ENCODE results near the gene SLC4A11.
A peak's percentile ranks its signal among the peaks of the same experiment; 100 is the strongest.

The SLC4A11 gene

GRCh38 chr20:3250091-3250504, 11.1 kb upstream of the SLC4A11 start:
- no peak overlapping the region for H3K4me2 ChIP-seq (ENCODE audit: insufficient read depth, low read length, poor library complexity, severe bottlenecking)
- no CpG with 5 or more reads among the region's 10 CpGs for WGBS, 2 donors (ENCODE audit: extremely low coverage in 2 of 2, insufficient read length in 2 of 2, insufficient replicate concordance in 1 of 2)
- no peak overlapping the region for H2AFZ ChIP-seq (ENCODE audit: low read length)
- no peak overlapping the region for H3K18ac ChIP-seq (ENCODE audit: low read length)
- H3K4me1 ChIP-seq (ENCODE audit: control insufficient read depth in 2 of 2, insufficient read depth in 1 of 2, low read depth in 1 of 2, low read length in 2 of 2), result peaks cover 0 to 4% of the 10 kb centered on the region in 2 donors
- H3K79me1 ChIP-seq (ENCODE audit: low read depth, low read length), result no peaks in the 10 kb centered on the region
- peaks cover 4 to 28% of the 10 kb centered on the region in 2 donors for H3K36me3 ChIP-seq (replicated peaks in 1 of 2; ENCODE audit: control insufficient read depth in 2 of 2, insufficient read depth in 2 of 2, low read length in 2 of 2)
- H3K14ac ChIP-seq (ENCODE audit: low read length), result no peak overlapping the region
- no peak overlapping the region for H2BK15ac ChIP-seq (ENCODE audit: low read length)
- H3K4me3 ChIP-seq (ENCODE audit: low read length in 2 of 2), result no peak overlapping the region
- no peak overlapping the region for H4K8ac ChIP-seq (ENCODE audit: low read depth, low read length)
- no peak overlapping the region for H3K4ac ChIP-seq (ENCODE audit: low read length)
- no peak overlapping the region for H3K23ac ChIP-seq (ENCODE audit: low read depth, low read length, poor library complexity)
- H3K27ac ChIP-seq (replicated peaks; ENCODE audit: low read length), result no peak overlapping the region
- DNase-seq (ENCODE audit: low spot score), result peak; percentile 21
- H2BK12ac ChIP-seq (ENCODE audit: low read length), result no peak overlapping the region
- no peak overlapping the region for H2AK5ac ChIP-seq (ENCODE audit: low read depth, low read length)
- no peaks in the 10 kb centered on the region for H3K9me3 ChIP-seq (replicated peaks in 1 of 2; ENCODE audit: control insufficient read depth in 2 of 2, insufficient read depth in 1 of 2, low read depth in 1 of 2, low read length in 2 of 2)
- H4K91ac ChIP-seq (ENCODE audit: low read depth, low read length, poor library complexity), result no peak overlapping the region
- H3K27me3 ChIP-seq (ENCODE audit: control insufficient read depth in 3 of 3, insufficient read depth in 3 of 3, low read depth in 1 of 3, low read length in 3 of 3), result peaks cover 4 to 29% (median 22%) of the 10 kb centered on the region in 3 experiments
- H3K9ac ChIP-seq (ENCODE audit: low read depth, low read length, poor library complexity), result no peak overlapping the region
- H2BK120ac ChIP-seq (ENCODE audit: low read depth, low read length), result no peak overlapping the region
- no peak overlapping the region for H2BK5ac ChIP-seq (ENCODE audit: low read length)

- Histone ChIP-seq H3K4ac (ENCODE audit: low read length) (no peak overlapping the region), H3K14ac (ENCODE audit: low read length) (peak overlapping the region; percentile 9), H2AK5ac (ENCODE audit: low read depth, low read length) (peak overlapping the region; percentile 46), H3K4me3 (ENCODE audit: low read length in 2 of 2) (peak overlapping the region in 1 of 2 donors; percentile 2), H3K23ac (ENCODE audit: low read depth, low read length, poor library complexity) (peak overlapping the region; percentile 2), H3K27ac (replicated peaks; ENCODE audit: low read length) (no peak overlapping the region), H3K4me2 (ENCODE audit: insufficient read depth, low read length, poor library complexity, severe bottlenecking) (peak overlapping the region; percentile 49), H3K9me3 (replicated peaks in 1 of 2; ENCODE audit: control insufficient read depth in 2 of 2, insufficient read depth in 1 of 2, low read depth in 1 of 2, low read length in 2 of 2) (no peaks in the 10 kb centered on the region), H3K4me1 (ENCODE audit: control insufficient read depth in 2 of 2, insufficient read depth in 1 of 2, low read depth in 1 of 2, low read length in 2 of 2) (peaks cover 0 to 4% of the 10 kb centered on the region in 2 donors), H3K18ac (ENCODE audit: low read length) (peak overlapping the region; percentile 85), H2BK120ac (ENCODE audit: low read depth, low read length) (no peak overlapping the region), H3K36me3 (replicated peaks in 1 of 2; ENCODE audit: control insufficient read depth in 2 of 2, insufficient read depth in 2 of 2, low read length in 2 of 2) (peaks cover 4 to 18% of the 10 kb centered on the region in 2 donors), H2BK15ac (ENCODE audit: low read length) (no peak overlapping the region), H3K27me3 (ENCODE audit: control insufficient read depth in 3 of 3, insufficient read depth in 3 of 3, low read depth in 1 of 3, low read length in 3 of 3) (peaks cover 4 to 32% (median 29%) of the 10 kb centered on the region in 3 experiments), H2BK5ac (ENCODE audit: low read length) (no peak overlapping the region), H2BK12ac (ENCODE audit: low read length) (no peak overlapping the region), H4K8ac (ENCODE audit: low read depth, low read length) (no peak overlapping the region), H3K79me1 (ENCODE audit: low read depth, low read length) (no peaks in the 10 kb centered on the region), H3K9ac (ENCODE audit: low read depth, low read length, poor library complexity) (peak overlapping the region; percentile 64), H2AFZ (ENCODE audit: low read length) (peak overlapping the region; percentile 24), H4K91ac (ENCODE audit: low read depth, low read length, poor library complexity) (no peak overlapping the region)
- DNase-seq (ENCODE audit: low spot score), result no peak
- no CpG with 5 or more reads among the region's 18 CpGs for WGBS, 2 donors (ENCODE audit: extremely low coverage in 2 of 2, insufficient read length in 2 of 2, insufficient replicate concordance in 1 of 2)
Measured at GRCh38 chr20:3248993-3249347, 10.0 kb upstream of the SLC4A11 start.

- no peak overlapping the region for H2BK5ac ChIP-seq (ENCODE audit: low read length)
- no peak overlapping the region for H4K8ac ChIP-seq (ENCODE audit: low read depth, low read length)
- peak overlapping the region; percentile 24 for H2AFZ ChIP-seq (ENCODE audit: low read length)
- no peak overlapping the region for H2BK12ac ChIP-seq (ENCODE audit: low read length)
- H3K14ac ChIP-seq (ENCODE audit: low read length), result peak overlapping the region; percentile 9
- H2BK120ac ChIP-seq (ENCODE audit: low read depth, low read length), result no peak overlapping the region
- peaks cover 0 to 4% of the 10 kb centered on the region in 2 donors for H3K4me1 ChIP-seq (ENCODE audit: control insufficient read depth in 2 of 2, insufficient read depth in 1 of 2, low read depth in 1 of 2, low read length in 2 of 2)
- H3K9ac ChIP-seq (ENCODE audit: low read depth, low read length, poor library complexity), result peak overlapping the region; percentile 64
- H3K4ac ChIP-seq (ENCODE audit: low read length), result no peak overlapping the region
- peak; percentile 15 for DNase-seq (ENCODE audit: low spot score)
- H2BK15ac ChIP-seq (ENCODE audit: low read length), result no peak overlapping the region
- peaks cover 4 to 36% (median 29%) of the 10 kb centered on the region in 3 experiments for H3K27me3 ChIP-seq (ENCODE audit: control insufficient read depth in 3 of 3, insufficient read depth in 3 of 3, low read depth in 1 of 3, low read length in 3 of 3)
- H3K79me1 ChIP-seq (ENCODE audit: low read depth, low read length), result no peaks in the 10 kb centered on the region
- no CpG with 5 or more reads among the region's 53 CpGs for WGBS, 2 donors (ENCODE audit: extremely low coverage in 2 of 2, insufficient read length in 2 of 2, insufficient replicate concordance in 1 of 2)
- no peak overlapping the region for H3K27ac ChIP-seq (replicated peaks; ENCODE audit: low read length)
- H3K4me3 ChIP-seq (ENCODE audit: low read length in 2 of 2), result peak overlapping the region in 1 of 2 donors; percentile 2
- H2AK5ac ChIP-seq (ENCODE audit: low read depth, low read length), result peak overlapping the region; percentile 54
- H3K9me3 ChIP-seq (replicated peaks in 1 of 2; ENCODE audit: control insufficient read depth in 2 of 2, insufficient read depth in 1 of 2, low read depth in 1 of 2, low read length in 2 of 2), result no peaks in the 10 kb centered on the region
- peak overlapping the region; percentile 85 for H3K23ac ChIP-seq (ENCODE audit: low read depth, low read length, poor library complexity)
- H3K18ac ChIP-seq (ENCODE audit: low read length), result peak overlapping the region; percentile 85
- H4K91ac ChIP-seq (ENCODE audit: low read depth, low read length, poor library complexity), result no peak overlapping the region
- H3K4me2 ChIP-seq (ENCODE audit: insufficient read depth, low read length, poor library complexity, severe bottlenecking), result peak overlapping the region; percentile 49
- H3K36me3 ChIP-seq (replicated peaks in 1 of 2; ENCODE audit: control insufficient read depth in 2 of 2, insufficient read depth in 2 of 2, low read length in 2 of 2), result peaks cover 4 to 14% of the 10 kb centered on the region in 2 donors
Measured at GRCh38 chr20:3248167-3248992, 9.4 kb upstream of the SLC4A11 start.

GRCh38 chr20:3247638-3248037, 8.6 kb upstream of the SLC4A11 start:
- no peak overlapping the region for H2BK120ac ChIP-seq (ENCODE audit: low read depth, low read length)
- H3K18ac ChIP-seq (ENCODE audit: low read length), result no peak overlapping the region
- peaks cover 4 to 10% of the 10 kb centered on the region in 2 donors for H3K36me3 ChIP-seq (replicated peaks in 1 of 2; ENCODE audit: control insufficient read depth in 2 of 2, insufficient read depth in 2 of 2, low read length in 2 of 2)
- DNase-seq (ENCODE audit: low spot score), result no peak
- no peak overlapping the region for H4K8ac ChIP-seq (ENCODE audit: low read depth, low read length)
- H3K4me2 ChIP-seq (ENCODE audit: insufficient read depth, low read length, poor library complexity, severe bottlenecking), result no peak overlapping the region
- no peak overlapping the region for H2BK5ac ChIP-seq (ENCODE audit: low read length)
- H3K27me3 ChIP-seq (ENCODE audit: control insufficient read depth in 3 of 3, insufficient read depth in 3 of 3, low read depth in 1 of 3, low read length in 3 of 3), result peaks cover 4 to 36% (median 29%) of the 10 kb centered on the region in 3 experiments
- no peak overlapping the region for H2BK15ac ChIP-seq (ENCODE audit: low read length)
- H2AFZ ChIP-seq (ENCODE audit: low read length), result no peak overlapping the region
- H3K9ac ChIP-seq (ENCODE audit: low read depth, low read length, poor library complexity), result no peak overlapping the region
- H3K4me1 ChIP-seq (ENCODE audit: control insufficient read depth in 2 of 2, insufficient read depth in 1 of 2, low read depth in 1 of 2, low read length in 2 of 2), result peaks cover 0 to 4% of the 10 kb centered on the region in 2 donors
- no peak overlapping the region for H3K27ac ChIP-seq (replicated peaks; ENCODE audit: low read length)
- H3K14ac ChIP-seq (ENCODE audit: low read length), result no peak overlapping the region
- H3K4ac ChIP-seq (ENCODE audit: low read length), result no peak overlapping the region
- no peak overlapping the region for H3K4me3 ChIP-seq (ENCODE audit: low read length in 2 of 2)
- no peak overlapping the region for H3K23ac ChIP-seq (ENCODE audit: low read depth, low read length, poor library complexity)
- no peak overlapping the region for H2AK5ac ChIP-seq (ENCODE audit: low read depth, low read length)
- H4K91ac ChIP-seq (ENCODE audit: low read depth, low read length, poor library complexity), result no peak overlapping the region
- no CpG with 5 or more reads among the region's 4 CpGs for WGBS, 2 donors (ENCODE audit: extremely low coverage in 2 of 2, insufficient read length in 2 of 2, insufficient replicate concordance in 1 of 2)
- H2BK12ac ChIP-seq (ENCODE audit: low read length), result no peak overlapping the region
- no peaks in the 10 kb centered on the region for H3K9me3 ChIP-seq (replicated peaks in 1 of 2; ENCODE audit: control insufficient read depth in 2 of 2, insufficient read depth in 1 of 2, low read depth in 1 of 2, low read length in 2 of 2)
- H3K79me1 ChIP-seq (ENCODE audit: low read depth, low read length), result no peaks in the 10 kb centered on the region

All from neuronal stem cell (in vitro differentiated cells).